CD14-positive monocyte (primary cell): Measurements from ENCODE around the gene FGGY. TPM values are rescaled to one million over a fixed set of nuclear protein-coding genes. Genes with fewer than 3 reads are reported as not detected.

Source experiments
- DNase-seq, 3 donors: peaks; one replicate each; pipeline ENCODE4 v3.0.0-alpha.2; 2011 to 2022
- H2AFZ ChIP-seq: 2 replicates; pipeline ENCODE4 v1.6.0; 2012; ENCODE audit warnings: mild to moderate bottlenecking, low read depth, low read length, inconsistent platforms; ENCODE audit not compliant: insufficient read depth, poor library complexity, severe bottlenecking
- H3K27ac ChIP-seq, 2 donors: 1 replicate in 1 of 2; 2 replicates in 1 of 2; pipeline ENCODE4 v1.5.1; 2012 to 2013; ENCODE audit warnings: low read length in 2 of 2, control low read depth in 1 of 2, inconsistent platforms in 1 of 2, low read depth in 1 of 2, mild to moderate bottlenecking in 1 of 2
- H3K27me3 ChIP-seq, 2 donors: one replicate each; pipeline versions ENCODE4 v1.6.0 to v1.6.1; 2011 to 2013; ENCODE audit warnings: low read length in 2 of 2; ENCODE audit not compliant: control insufficient read depth in 2 of 2, insufficient read depth in 2 of 2
- H3K36me3 ChIP-seq, 2 donors: replicated peaks in 1 of 2; 1 replicate in 1 of 2; 2 replicates in 1 of 2; pipeline versions ENCODE4 v1.5.1 to v1.6.1; 2012 to 2013; ENCODE audit warnings: low read length in 2 of 2, control low read depth in 1 of 2, inconsistent platforms in 1 of 2, mild to moderate bottlenecking in 1 of 2; ENCODE audit not compliant: insufficient read depth in 2 of 2, control insufficient read depth in 1 of 2
- H3K4me1 ChIP-seq, 2 donors: 1 replicate in 1 of 2; 2 replicates in 1 of 2; pipeline versions ENCODE4 v1.5.1 to v1.6.1; 2012 to 2013; ENCODE audit warnings: low read length in 2 of 2, control low read depth in 1 of 2, inconsistent platforms in 1 of 2, mild to moderate bottlenecking in 1 of 2, moderate library complexity in 1 of 2; ENCODE audit not compliant: insufficient read depth in 2 of 2, control insufficient read depth in 1 of 2
- H3K4me2 ChIP-seq: replicated peaks from 2 replicates; pipeline ENCODE3; 2012; ENCODE audit warnings: low read length, moderate library complexity, mild to moderate bottlenecking; ENCODE audit not compliant: poor library complexity, severe bottlenecking; ENCODE audit errors: extremely low read depth
- H3K4me3 ChIP-seq, 3 experiments: fragments of 200-600 bp in 1 of 3; sonication (generic) in 1 of 3; replicated peaks in 1 of 3; 1 replicate in 2 of 3; 2 replicates in 1 of 3; pipeline ENCODE4 v1.5.1; 2011 to 2013; ENCODE audit warnings: low read length in 3 of 3, mild to moderate bottlenecking in 3 of 3, control low read depth in 2 of 3, low read depth in 2 of 3, inconsistent platforms in 1 of 3, moderate library complexity in 1 of 3
- H3K79me2 ChIP-seq: 2 replicates; pipeline ENCODE4 v1.6.0; 2012; ENCODE audit warnings: mild to moderate bottlenecking, control low read depth, inconsistent platforms, low read length, moderate library complexity; ENCODE audit not compliant: insufficient read depth
- H3K9ac ChIP-seq: 2 replicates; pipeline ENCODE4 v1.6.0; 2017; ENCODE audit warnings: low read length, mild to moderate bottlenecking; ENCODE audit not compliant: insufficient read depth, poor library complexity, severe bottlenecking
- H3K9me3 ChIP-seq, 2 donors: replicated peaks in 1 of 2; 1 replicate in 1 of 2; 2 replicates in 1 of 2; pipeline versions ENCODE4 v1.5.1 to v1.6.1; 2012 to 2013; ENCODE audit warnings: low read length in 2 of 2, control low read depth in 1 of 2; ENCODE audit not compliant: control insufficient read depth in 1 of 2, insufficient read depth in 1 of 2
- H4K20me1 ChIP-seq: 2 replicates; pipeline ENCODE4 v1.6.0; 2012; ENCODE audit warnings: mild to moderate bottlenecking, low read length, control low read depth, moderate library complexity; ENCODE audit not compliant: insufficient read depth
- H3K27ac Mint-ChIP-seq, 7 donors: one replicate each; pipeline ENCODE4 v1.8.0; 2020; ENCODE audit warnings: mild to moderate bottlenecking in 7 of 7, mixed read lengths in 7 of 7, moderate library complexity in 6 of 7, inconsistent platforms in 2 of 7
- H3K27me3 Mint-ChIP-seq, 3 donors: one replicate each; pipeline ENCODE4 v1.8.0; 2021 to 2022; ENCODE audit warnings: low read depth in 3 of 3, mild to moderate bottlenecking in 3 of 3, mixed read lengths in 3 of 3, moderate library complexity in 3 of 3, inconsistent platforms in 1 of 3
- H3K36me3 Mint-ChIP-seq, 2 donors: one replicate each; pipeline ENCODE4 v1.8.0; 2020; ENCODE audit warnings: mixed read lengths in 2 of 2, inconsistent platforms in 1 of 2, mild to moderate bottlenecking in 1 of 2
- H3K4me1 Mint-ChIP-seq: one replicate; pipeline ENCODE4 v1.8.0; 2020; ENCODE audit warnings: mild to moderate bottlenecking, mixed read lengths
- H3K4me3 Mint-ChIP-seq, 2 donors: one replicate each; pipeline ENCODE4 v1.8.0; 2020; ENCODE audit warnings: mild to moderate bottlenecking in 2 of 2, mixed read lengths in 2 of 2, moderate library complexity in 1 of 2
- H3K9me3 Mint-ChIP-seq, 7 donors: one replicate each; pipeline ENCODE4 v1.8.0; 2020 to 2022; ENCODE audit warnings: mixed read lengths in 7 of 7, mild to moderate bottlenecking in 6 of 7, moderate library complexity in 6 of 7, inconsistent platforms in 2 of 7
- CTCF ChIP-seq: fragments of 200-600 bp; IDR thresholded peaks from one replicate; pipeline ENCODE4 v1.8.0; 2022; ENCODE audit warnings: antibody characterized with exemption, mild to moderate bottlenecking
- WGBS: methylation state at CpG from one replicate; pipeline ENCODE4 v1.1.5; 2013; ENCODE audit warnings: missing lambda C conversion rate; ENCODE audit not compliant: insufficient coverage; 5-methylcytosine and 5-hydroxymethylcytosine counted together
- intact Hi-C, 2 donors: fragments of 100-400 bp; cut with micrococcal nuclease; formaldehyde crosslinking; loops; one replicate each; pipeline versions ENCODE4 v1.15.0 to v1.15.1; 2023
- polyA plus RNA-seq, 3 donors: library from polyadenylated mRNA; depleted of rRNA in 1 of 3; unstranded in 2 of 3; stranded (reverse) in 1 of 3; fragments of 300-500 nt in 2 of 3; fragments of >200 nt in 1 of 3; fragmentation: Illumina TruSeq in 2 of 3; gene quantifications; 1 replicate in 2 of 3; 2 replicates in 1 of 3; pipeline ENCODE4 v1.2.3, GENCODE V29; 2012 to 2021

The FGGY gene
- polyA plus RNA-seq, 3 donors, result 2.3 to 4.3 (median 2.9) TPM

- no peaks in the 10 kb centered on the region for H3K36me3 Mint-ChIP-seq
- WGBS, result no CpG with 5 or more reads among the region's 2 CpGs
- intact Hi-C loops, result no loop called here
Observed at GRCh38 chr1:59779949-59780348, 483.1 kb downstream of the FGGY start.

GRCh38 chr1:59788825-59789224, 491.9 kb downstream of the FGGY start:
- Mint-ChIP-seq H3K4me3 (no peak overlapping the region), H3K4me1 (no peaks in the 10 kb centered on the region), H3K36me3 (no peaks in the 10 kb centered on the region), H3K27me3 (no peaks in the 10 kb centered on the region), H3K27ac (no peak overlapping the region), H3K9me3 (peaks cover 5 to 35% (median 17%) of the 10 kb centered on the region in 7 donors)
- H3K4me1 ChIP-seq, result no peaks in the 10 kb centered on the region
- H3K9me3 ChIP-seq, result peaks cover 9 to 14% of the 10 kb centered on the region in 2 donors
- no peak for TF ChIP-seq CTCF
- H3K36me3 ChIP-seq, result no peaks in the 10 kb centered on the region
- no peak overlapping the region for H3K9ac ChIP-seq
- H3K27me3 ChIP-seq, result no peaks in the 10 kb centered on the region
- H3K4me2 ChIP-seq, result no peak overlapping the region
- H3K27ac ChIP-seq, result no peak overlapping the region
- H3K4me3 ChIP-seq, result no peak overlapping the region
- no peak overlapping the region for H2AFZ ChIP-seq
- intact Hi-C loops, result no loop called here
- no peaks in the 10 kb centered on the region for H4K20me1 ChIP-seq
- no peaks in the 10 kb centered on the region for H3K79me2 ChIP-seq
- no peak for DNase-seq

More at GRCh38 chr1:59779949-59780348, 483.1 kb downstream of the FGGY start:
- no peaks in the 10 kb centered on the region for H3K36me3 ChIP-seq
- no peak for DNase-seq
- no peaks in the 10 kb centered on the region for H3K4me1 ChIP-seq
- Mint-ChIP-seq H3K9me3 (no peaks in the 10 kb centered on the region), H3K4me3 (no peak overlapping the region), H3K27ac (no peak overlapping the region), H3K27me3 (peaks cover 0 to 7% (median 0%) of the 10 kb centered on the region in 3 donors), H3K4me1 (no peaks in the 10 kb centered on the region)
- no peak overlapping the region for H2AFZ ChIP-seq
- no peaks in the 10 kb centered on the region for H4K20me1 ChIP-seq
- no peak overlapping the region for H3K27ac ChIP-seq
- no peak overlapping the region for H3K9ac ChIP-seq
- no peak for TF ChIP-seq CTCF
- H3K4me2 ChIP-seq, result no peak overlapping the region
- H3K4me3 ChIP-seq, result no peak overlapping the region
- H3K9me3 ChIP-seq, result no peaks in the 10 kb centered on the region
- H3K27me3 ChIP-seq, result no peaks in the 10 kb centered on the region
- no peaks in the 10 kb centered on the region for H3K79me2 ChIP-seq
